ENCODE results near the gene TMEM198.

DNA sequence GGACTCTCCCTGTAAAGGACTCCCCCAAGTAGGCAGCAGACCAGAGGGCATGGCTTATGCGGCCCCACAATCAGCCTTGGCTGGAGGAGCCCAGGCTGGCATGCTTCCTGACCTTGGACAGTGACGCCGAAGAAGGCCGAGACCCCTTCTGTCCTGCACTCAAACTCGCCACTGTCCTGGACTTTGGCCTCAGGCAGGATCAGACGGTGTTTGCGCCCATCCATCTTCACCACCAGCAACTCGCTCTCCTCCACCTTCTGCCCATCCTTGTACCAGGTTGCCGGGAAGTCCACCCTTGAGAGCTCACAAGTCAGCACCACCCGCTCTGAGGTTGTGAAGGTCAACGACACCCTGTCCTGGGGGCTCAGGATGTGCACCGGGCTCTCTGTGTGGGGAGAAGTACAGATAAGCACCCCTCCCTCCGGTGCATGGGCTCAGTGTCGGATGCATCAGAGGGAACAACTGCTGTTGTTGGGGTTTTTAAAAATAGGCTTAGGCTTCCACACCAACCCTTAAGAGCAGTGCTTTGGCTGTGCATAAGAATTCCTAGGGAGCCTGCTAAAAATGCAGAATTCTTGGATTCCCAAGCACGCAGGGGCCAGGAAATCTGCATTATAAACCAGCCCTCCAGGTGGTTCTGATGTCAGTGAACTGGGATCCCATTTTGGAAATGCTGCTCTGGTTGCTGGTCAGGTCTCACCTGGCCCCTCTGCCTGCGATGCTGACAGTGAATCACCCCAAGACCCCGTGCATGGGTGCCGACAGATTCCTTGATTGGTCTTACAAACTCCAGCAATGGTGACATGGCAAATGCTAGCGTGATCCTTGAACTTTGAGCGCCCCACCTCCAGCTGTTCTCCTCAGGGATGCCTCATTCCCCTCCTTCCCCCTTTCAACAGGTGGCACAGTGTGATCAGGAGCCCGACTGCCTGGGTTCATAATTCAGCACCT is 21.6 kb downstream of the TMEM198 start:
- TF ChIP-seq GATA2 (IDR thresholded peaks at IDR 0.05; ENCODE audit: low read depth, low read length) (no peak), GATA3 (IDR thresholded peaks at IDR 0.05; ENCODE audit: low read depth, low read length) (no peak)
